ENCODE results near the gene CTXND1. TPM values are rescaled to one million over a fixed set of nuclear protein-coding genes. Genes with fewer than 3 reads are reported as not detected.

CTXND1 gene
- total RNA-seq, 1 experiment from 2014 or later: not detected

DNA sequence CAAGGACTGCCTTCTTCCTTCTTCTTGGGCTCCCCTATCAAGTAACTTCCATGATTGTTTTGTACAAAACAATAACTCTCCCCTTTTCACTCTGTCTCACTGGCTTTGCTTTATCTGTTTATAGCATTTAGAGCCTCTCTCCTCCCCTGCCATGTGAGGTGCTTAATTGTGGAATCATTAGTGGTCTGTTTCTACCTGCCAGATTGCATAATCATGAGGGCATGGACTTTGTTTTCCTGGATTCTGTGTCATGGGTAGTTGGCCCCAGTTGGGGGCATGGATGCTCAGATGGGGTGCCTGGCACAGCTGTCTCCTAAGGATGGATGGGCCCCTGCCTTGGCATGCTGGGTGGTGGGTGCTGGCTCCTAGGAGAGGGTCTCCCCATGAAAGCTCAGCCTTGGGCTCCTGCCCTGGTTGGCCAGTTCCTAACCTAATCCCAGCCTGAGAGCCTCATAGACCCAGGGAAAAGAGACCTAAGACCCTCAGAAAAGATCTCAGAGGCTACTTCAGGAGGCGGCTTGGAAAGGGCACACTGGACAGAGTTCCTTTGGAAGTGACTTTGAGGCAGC lies 8.0 kb upstream of the CTXND1 start:
- DNase-seq (ENCODE audit: low read depth): no peak

DNA sequence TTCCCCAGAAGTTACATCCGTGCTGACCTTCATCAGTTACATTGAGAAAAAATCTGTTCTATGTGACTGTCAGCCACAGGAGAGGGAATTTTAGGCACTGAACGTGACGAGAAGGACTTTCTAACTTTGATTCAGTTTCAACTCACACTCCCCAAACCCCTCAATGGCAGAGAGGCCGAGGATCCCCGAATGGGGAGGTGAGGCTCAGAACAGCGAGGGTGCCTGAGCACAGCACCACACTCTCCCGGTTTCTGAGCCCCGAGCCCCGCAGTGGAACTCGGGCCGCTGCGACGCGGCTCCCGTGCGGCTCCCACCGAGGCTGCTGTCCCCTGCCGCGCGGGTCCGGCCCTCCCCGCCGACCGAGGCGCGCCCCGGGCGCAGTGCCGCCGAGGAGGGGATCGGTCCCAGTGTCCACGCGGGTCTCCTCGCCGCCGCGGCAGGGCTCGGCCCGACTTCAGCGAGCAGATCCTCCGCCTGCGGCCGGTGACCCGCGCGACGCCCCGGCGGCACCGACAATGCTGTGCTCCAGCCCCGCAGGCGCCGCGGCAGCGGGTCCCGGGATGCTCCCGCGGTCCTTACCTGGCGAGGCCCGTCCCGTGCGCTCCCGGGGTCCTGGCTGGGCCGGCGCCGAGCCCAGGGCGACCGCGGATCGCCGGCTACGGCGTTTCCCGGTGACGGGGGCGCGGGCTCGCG lies 439 bp downstream of the CTXND1 start:
- no peak for DNase-seq (ENCODE audit: low read depth)

- DNase-seq (ENCODE audit: low read depth): no peak
Observed at GRCh38 chr15:80250614-80251427, 1.2 kb downstream of the CTXND1 start.

- no peak for DNase-seq (ENCODE audit: low read depth)
Observed at GRCh38 chr15:80249973-80250372, 2.0 kb downstream of the CTXND1 start.

GRCh38 chr15:80247320-80247719 lies 4.7 kb downstream of the CTXND1 start:
- no peak for DNase-seq (ENCODE audit: low read depth)

DNA sequence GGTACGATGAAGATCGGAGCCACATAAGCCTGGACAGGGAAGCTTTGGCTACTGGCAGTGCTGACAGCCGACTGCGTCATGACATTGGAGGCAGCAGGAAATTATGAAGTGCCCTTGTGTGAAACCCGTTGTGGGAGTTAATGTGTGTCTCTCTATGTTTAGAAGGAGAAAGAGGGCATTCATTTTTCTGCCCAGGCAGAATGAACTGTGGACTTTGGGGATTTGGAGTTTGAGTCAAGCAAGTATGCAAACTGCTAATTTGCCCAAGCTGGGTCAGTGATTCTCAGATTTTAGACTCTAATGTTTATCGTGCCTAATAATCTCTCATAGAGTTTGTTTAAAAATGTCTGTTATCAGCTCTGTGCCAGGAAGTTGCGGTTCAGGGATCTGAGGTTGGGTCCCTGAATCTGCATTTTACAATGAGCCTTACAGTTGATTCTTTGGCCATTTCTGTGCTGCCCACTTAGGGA lies 5.6 kb downstream of the CTXND1 start:
- no peak for DNase-seq (ENCODE audit: low read depth)

DNA sequence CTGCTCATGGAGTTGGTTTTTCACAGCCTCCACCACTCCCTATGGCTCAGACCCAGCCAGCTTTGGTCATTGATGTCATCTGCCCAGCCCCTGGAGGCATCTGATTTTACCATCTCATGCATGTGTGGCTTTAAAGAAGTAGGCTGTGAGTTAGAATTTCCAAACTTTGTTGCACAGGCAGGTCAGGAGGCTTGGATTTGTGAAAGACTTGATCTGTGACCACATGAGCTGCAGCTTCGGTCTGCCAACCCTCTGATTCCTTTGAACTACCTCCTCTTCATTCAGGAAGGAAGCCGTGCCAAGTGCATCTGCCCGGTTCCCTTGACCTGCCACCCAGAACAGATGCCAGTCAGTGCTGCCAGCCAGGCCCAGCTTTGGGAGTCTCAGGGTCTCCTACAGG lies 9.2 kb downstream of the CTXND1 start:
- no peak for DNase-seq (ENCODE audit: low read depth)

DNA sequence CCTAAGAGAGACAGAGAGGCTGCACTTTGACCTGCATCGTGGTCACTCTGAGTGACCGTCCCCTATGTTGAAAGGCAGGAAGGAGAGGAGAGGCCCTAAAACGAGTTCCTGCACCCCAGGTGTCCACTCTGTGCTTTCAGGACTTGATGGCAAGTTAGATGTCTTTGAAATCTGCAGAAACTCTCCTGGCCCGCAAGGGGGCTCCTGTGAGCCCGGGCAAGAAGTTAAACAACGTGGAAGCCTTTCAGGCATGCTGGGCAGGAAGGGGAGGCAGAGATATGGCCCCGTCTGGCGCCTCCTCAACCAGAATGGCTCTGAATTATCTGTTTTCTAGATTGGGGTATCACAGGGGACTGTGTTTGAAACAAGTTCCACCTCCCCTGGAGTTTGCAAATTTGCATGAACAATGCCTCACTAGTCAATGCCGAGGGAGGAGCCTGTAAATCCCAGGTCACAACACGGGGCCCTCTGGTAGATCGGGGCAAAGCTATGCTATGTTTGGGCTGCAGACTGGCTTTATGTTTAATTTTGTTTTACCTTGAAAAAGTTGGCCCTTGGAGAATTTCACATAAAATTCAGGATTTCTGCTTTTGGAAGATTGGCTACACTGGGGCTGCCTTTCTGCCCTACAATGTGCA lies 9.8 kb downstream of the CTXND1 start:
- DNase-seq (ENCODE audit: low read depth): peak; percentile 18

DNA sequence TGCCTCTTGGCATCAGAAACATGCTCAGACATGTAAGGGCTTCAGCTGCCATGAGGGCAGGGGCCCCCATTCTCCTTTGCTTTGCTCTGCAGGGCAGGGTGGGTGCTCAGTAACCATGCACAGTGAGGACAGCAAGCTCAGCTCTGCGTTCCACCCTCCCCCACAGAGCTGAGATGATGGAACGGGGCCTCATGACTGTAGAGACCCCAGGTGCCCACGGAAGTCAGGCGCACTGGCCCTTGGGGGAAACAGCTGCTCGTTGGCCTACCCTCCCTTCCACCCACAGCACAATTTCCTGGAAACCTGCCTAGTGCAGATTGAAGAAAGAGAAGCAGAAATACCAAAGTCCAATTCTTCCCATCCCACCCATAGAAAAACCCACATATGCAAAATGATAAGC lies 10.5 kb downstream of the CTXND1 start:
- DNase-seq (ENCODE audit: low read depth): no peak

GRCh38 chr15:80240276-80240675 lies 11.7 kb downstream of the CTXND1 start:
- no peak for DNase-seq (ENCODE audit: low read depth)

GRCh38 chr15:80234883-80235282 lies 17.1 kb downstream of the CTXND1 start:
- DNase-seq (ENCODE audit: low read depth): peak; percentile 15

- no peak for DNase-seq (ENCODE audit: low read depth)
Observed at GRCh38 chr15:80233581-80233980, 18.4 kb downstream of the CTXND1 start.

DNA sequence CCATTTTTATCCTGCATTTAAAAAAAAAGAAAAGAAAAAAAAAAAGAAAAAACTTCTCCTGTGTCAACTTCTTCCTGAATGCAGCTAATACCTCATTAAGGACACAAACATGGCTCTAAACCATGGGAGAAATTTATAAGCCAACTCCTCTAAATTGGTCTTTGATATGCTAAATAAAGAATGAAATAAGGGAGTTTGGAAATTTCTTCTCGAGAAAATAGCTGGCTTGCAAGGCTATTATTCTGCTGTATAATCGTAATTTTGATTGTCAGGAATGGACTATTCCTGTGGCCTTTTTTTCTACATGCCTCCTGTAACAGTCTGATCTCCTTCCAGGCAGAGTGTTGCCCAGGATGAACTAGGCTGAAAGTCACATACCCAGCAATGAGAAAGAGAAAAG lies 20.6 kb downstream of the CTXND1 start:
- no peak for DNase-seq (ENCODE audit: low read depth)

GRCh38 chr15:80228959-80229610 lies 22.9 kb downstream of the CTXND1 start:
- peak; percentile 30 for DNase-seq (ENCODE audit: low read depth)

DNA sequence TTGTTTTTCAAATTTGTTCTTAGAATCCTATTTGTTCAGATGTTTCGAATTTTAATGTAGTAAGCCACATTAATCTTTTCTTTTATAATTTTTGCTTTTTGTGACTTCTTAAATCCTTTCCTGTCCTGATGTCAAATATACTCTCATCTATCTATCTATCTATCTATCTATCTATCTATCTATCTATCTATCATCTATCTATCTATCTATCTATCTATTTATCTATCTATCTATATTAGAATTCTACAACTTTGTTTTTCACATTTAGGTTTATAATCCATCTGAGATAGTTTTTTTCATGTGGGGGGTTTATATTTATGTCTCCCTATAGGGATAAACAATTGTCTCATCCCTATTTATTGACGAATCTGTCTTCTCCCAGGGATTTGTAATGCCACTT lies 32.1 kb downstream of the CTXND1 start:
- DNase-seq (ENCODE audit: low read depth): no peak

DNA sequence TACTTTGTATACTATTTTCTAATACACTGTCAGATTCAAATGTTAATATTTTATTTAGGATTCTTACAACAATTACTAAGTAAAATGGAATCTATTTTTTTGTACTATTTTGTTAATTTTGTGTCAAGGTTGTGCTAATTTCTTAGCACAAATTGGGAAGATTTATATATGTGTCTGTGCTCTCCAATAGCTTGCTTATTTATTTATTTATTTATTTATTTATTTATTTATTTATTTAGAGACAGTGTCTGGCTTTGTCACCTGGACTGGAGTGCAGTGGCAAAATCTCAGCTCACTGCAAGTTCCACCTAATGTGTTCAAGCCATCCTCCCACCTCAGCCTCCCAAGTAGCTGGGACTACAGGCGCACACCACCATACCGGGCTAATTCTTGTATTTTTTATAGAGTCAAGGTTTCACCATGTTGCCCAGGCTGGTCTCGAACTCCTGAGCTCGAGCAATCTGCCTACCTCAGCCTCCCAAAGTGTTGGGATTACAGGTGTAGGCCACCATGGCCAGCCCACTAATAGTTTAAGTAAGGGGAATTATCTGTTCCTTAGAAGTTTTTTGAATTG lies 34.6 kb downstream of the CTXND1 start:
- DNase-seq (ENCODE audit: low read depth): no peak

- DNase-seq (ENCODE audit: low read depth): no peak
Observed at GRCh38 chr15:80216911-80217310, 35.1 kb downstream of the CTXND1 start.

DNA sequence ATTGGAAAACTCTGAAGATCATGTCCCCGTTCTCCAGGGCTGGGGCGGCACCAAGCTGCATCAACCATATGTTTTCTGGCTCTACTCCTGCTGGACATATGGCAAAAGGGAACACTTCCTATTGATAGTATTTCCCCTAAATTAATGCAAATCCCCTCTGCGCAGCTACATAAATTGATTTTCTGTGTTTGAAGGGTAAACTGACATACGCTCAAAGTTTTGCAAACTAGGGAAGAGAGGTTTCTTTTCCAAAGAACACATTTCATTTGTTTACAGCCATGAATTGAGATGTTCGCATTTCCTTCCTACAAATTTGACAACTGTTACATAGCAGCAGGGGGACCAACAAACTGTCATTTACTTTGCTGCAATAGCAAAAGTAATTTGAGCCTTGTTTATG lies 35.9 kb downstream of the CTXND1 start:
- no peak for DNase-seq (ENCODE audit: low read depth)

DNA sequence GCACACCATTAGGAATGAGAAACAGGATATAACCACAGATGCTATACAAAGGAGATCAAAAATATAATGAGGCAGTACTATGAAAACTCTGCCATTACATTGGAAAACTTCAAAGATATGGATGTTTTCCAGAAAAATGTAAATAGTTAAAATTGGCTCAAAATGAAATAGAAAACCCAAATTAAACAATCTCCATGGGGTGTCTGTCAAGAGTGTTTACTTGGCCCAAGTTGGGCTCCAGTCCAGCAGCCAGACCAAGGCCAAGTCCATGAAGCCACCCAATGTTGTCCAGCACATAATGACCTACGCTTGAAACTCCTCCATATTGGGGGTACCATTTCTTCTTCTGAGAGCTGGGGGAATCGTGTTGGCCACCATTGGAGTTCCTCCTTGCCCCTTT lies 37.1 kb downstream of the CTXND1 start:
- DNase-seq (ENCODE audit: low read depth): no peak

GRCh38 chr15:80211976-80212375 lies 40.0 kb downstream of the CTXND1 start:
- DNase-seq (ENCODE audit: low read depth): no peak

Measured in LHCN-M2 (cell line).